ENCODE data around the gene CLEC16A.

CLEC16A gene

DNA sequence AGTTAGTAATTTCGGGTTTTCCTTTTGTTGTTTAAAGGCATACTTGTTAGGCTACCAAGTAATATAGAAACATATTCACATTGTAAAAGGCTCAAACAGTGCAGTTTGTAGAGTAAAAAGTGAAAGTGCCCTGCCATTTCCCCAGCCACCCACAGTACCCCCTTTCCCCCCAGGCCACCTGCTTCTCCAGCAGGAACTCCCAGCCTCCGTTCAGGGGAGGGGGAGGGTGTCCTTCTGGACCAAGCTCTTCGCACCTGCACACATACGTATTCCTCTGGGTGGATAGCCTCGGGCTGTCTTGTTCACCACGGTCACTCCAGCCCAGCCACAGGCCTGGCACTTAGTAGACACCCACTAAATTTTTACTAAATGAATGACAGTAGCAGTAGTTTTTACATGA is 144.5 kb downstream of the CLEC16A start:
- no peak overlapping the region for H3K27ac ChIP-seq (replicated peaks)
- no peaks in the 10 kb centered on the region for H3K27me3 ChIP-seq (ENCODE audit: insufficient read depth, poor library complexity, severe bottlenecking)
- no peak overlapping the region for H3K4me3 ChIP-seq (replicated peaks; ENCODE audit: insufficient read depth, low read length)
- no peak for DNase-seq (ENCODE audit: low read depth in 1 of 2, low spot score in 1 of 2)
- TF ChIP-seq SPI1 (IDR thresholded peaks at IDR 0.05; ENCODE audit: borderline replicate concordance, low read depth) (no peak), CTCF (IDR thresholded peaks at IDR 0.05; ENCODE audit: insufficient read depth, low read length) (no peak), POLR2AphosphoS5 (IDR thresholded peaks at IDR 0.05; ENCODE audit: low read depth) (no peak), REST (IDR thresholded peaks at IDR 0.05; ENCODE audit: insufficient replicate concordance, low read depth) (no peak), GABPA (IDR thresholded peaks at IDR 0.05; ENCODE audit: low read depth) (no peak)

DNA sequence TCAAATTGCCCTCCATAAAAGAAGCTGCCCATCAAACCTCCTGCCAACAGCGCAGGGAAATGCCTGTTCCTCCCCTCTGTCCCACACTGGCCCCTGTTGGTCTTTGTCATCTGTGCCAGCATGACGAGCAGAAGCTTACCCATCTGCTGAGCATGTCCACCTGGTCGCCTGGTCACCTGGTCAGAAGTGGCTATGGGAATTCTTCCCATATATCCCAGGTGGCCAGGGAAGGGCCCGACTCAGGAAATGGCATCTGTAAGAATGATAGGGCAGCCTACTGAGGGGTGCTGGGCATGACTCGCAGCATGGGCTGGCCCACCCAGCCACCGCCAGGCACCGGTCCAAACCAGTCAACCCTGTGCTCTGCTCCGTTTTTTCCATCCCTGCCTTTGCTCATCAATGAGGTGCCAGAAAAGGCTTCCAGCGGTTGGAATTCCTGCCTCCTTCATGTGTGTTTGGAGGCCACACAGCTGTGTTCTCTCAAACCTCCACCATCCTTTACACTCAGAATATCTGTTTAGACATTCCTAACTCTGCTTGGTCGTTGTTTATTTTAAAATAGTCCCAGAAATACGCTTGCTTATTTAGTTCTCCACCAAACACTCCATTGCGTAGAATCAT is 145.2 kb downstream of the CLEC16A start:
- H3K4me3 ChIP-seq (replicated peaks; ENCODE audit: insufficient read depth, low read length): no peak overlapping the region
- TF ChIP-seq GABPA (IDR thresholded peaks at IDR 0.05; ENCODE audit: low read depth): no peak
- TF ChIP-seq SPI1 (IDR thresholded peaks at IDR 0.05; ENCODE audit: borderline replicate concordance, low read depth): no peak
- no peak for TF ChIP-seq REST (IDR thresholded peaks at IDR 0.05; ENCODE audit: insufficient replicate concordance, low read depth)
- TF ChIP-seq CTCF (IDR thresholded peaks at IDR 0.05; ENCODE audit: insufficient read depth, low read length): no peak
- no peak for TF ChIP-seq POLR2AphosphoS5 (IDR thresholded peaks at IDR 0.05; ENCODE audit: low read depth)
- DNase-seq (ENCODE audit: low read depth in 1 of 2, low spot score in 1 of 2): no peak
- H3K27me3 ChIP-seq (ENCODE audit: insufficient read depth, poor library complexity, severe bottlenecking): no peaks in the 10 kb centered on the region
- no peak overlapping the region for H3K27ac ChIP-seq (replicated peaks)

GRCh38 chr16:11090232-11090631 is 145.9 kb downstream of the CLEC16A start:
- DNase-seq (ENCODE audit: low read depth in 1 of 2, low spot score in 1 of 2): no peak
- no peak overlapping the region for H3K27ac ChIP-seq (replicated peaks)
- no peak overlapping the region for H3K4me3 ChIP-seq (replicated peaks; ENCODE audit: insufficient read depth, low read length)
- no peaks in the 10 kb centered on the region for H3K27me3 ChIP-seq (ENCODE audit: insufficient read depth, poor library complexity, severe bottlenecking)
- TF ChIP-seq REST (IDR thresholded peaks at IDR 0.05; ENCODE audit: insufficient replicate concordance, low read depth): no peak
- TF ChIP-seq CTCF (IDR thresholded peaks at IDR 0.05; ENCODE audit: insufficient read depth, low read length): no peak
- TF ChIP-seq SPI1 (IDR thresholded peaks at IDR 0.05; ENCODE audit: borderline replicate concordance, low read depth): no peak
- no peak for TF ChIP-seq GABPA (IDR thresholded peaks at IDR 0.05; ENCODE audit: low read depth)
- TF ChIP-seq POLR2AphosphoS5 (IDR thresholded peaks at IDR 0.05; ENCODE audit: low read depth): no peak

Measured in HL-60 (cell line).